Activated CD8-positive, alpha-beta memory T cell treated with anti-CD3 and anti-CD28 coated beads, Interleukin-2, amount 50 U/mL, for 1 hour (primary cell): Measurements from ENCODE around the gene JSRP1.

Source experiments
- DNase-seq: peaks from one replicate; pipeline ENCODE4 v3.0.0-alpha.2; 2020; ENCODE audit errors: extremely low read depth

The JSRP1 gene

GRCh38 chr19:2255982-2256685, at the start of gene JSRP1:
TSS of gene JSRP1 (minus strand) at chr19:2256417. CDS start at chr19:2255314, 1,103 bp downstream.
- DNase-seq: no peak

GRCh38 chr19:2305452-2306280, 49.4 kb upstream of the JSRP1 start:
- DNase-seq: no peak

GRCh38 chr19:2303211-2303798, 47.1 kb upstream of the JSRP1 start:
- DNase-seq: no peak

DNA sequence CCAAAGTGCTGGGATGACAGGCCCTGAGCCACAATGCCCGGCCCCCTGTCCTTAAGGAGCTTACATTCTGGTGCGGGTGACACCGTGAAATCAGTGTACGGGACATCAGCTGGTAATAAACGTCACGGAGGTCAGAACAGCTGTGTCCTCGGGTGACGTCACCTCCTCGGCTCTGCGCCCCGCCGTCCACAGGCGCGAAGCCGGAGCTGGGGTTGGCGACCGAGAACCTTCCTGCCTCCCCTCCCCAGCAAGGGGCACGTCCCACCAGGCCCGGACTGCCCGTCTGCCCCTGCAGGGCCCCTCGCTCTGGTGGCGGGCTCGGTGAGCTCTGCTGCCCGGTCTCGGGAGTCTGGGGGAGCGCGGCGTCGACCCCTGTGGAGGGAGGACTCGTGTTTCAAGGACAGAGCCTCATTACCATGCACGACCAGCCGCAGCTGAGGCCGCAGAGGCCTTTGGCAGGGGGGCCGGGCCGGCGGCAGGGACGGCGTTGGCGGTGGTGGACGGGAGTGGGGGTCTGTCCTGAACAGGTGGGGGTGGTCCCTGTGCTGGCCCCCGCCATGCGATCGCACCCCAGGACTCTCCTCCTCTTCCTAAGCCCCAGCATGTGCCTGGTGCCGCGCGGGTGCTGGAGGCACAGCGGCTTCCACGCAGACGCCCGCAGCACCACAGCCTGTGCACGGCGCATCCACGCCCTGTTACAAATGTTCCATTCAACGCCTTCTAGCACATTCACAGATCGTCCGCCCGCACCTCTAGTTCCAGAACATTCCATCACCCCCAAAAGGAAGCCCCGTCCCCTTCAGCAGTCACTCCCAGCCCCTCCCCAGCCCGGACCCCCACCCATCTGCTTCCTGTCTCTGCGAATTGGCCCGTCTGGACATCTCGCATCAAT, 46.3 kb upstream of the JSRP1 start:
- no peak for DNase-seq

DNA sequence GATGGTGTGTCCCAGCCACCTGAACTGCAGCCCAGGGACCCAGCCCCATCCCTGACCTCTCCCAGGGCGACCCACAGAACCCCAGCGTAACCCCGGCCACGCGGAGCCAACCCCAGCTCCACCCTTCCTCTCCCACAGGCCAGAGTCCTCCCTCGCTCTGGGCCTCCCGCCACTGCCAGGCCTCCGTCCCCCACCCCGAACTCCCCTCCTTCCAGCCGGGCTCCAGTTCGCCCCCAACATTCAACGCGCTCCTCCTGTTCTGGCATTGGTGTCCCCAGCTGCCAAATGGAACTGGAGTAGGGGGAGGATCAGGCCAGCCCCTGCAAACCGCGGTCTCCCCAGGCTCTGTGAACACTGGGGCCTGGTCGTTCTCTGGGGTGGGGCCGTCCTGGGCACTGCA, 44.3 kb upstream of the JSRP1 start:
- no peak for DNase-seq

DNA sequence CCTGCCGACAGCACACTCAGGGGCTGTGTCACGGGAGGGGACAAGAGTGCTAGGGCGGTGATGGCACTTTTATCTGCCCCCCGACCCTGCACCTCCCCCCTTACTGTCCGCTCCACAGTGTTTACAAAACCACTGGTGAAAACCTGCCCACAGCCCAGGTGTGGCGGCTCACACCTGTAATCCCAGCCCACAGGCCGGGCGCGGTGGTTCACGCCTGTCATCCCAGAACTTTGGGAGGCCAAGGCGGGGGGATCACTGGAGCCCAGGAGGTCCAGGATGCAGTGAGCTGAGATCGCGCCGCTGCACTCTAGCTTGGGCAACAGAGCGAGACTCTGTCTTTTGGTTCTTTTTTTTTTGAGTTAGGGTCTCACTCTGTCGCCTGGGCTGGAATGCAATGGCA, 39.9 kb upstream of the JSRP1 start:
- no peak for DNase-seq

DNA sequence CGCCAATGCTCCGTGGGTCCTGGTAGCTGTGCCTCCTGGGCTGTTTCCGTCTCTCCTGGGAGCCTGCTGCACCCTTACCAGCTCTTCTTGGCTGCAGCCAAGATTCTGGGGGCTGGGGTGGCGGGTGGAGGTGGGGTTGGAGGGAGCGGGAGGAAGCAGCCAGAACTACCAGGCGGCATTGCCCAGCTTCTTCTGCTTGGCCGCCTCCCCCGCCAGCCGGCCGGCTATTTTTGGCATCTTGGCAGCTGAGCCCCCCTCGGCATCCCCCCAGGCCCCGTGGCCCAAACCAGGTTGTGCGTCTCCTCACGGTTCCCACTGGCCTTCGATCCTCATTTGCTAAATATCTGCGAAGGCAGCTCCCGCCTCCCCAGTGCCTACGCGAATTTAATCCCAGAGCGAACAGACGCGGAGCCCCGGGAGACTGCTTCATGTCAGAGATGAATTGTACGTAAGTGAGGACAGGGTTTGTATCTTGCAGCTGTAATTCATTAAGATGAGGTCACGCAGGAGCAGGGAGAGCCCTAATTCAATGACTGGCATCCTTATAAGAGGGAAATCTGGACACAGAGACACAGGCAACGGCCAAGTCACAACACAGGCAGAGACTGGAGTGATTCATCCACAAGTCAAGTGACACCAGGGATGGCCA, 38.6 kb upstream of the JSRP1 start:
- no peak for DNase-seq

DNA sequence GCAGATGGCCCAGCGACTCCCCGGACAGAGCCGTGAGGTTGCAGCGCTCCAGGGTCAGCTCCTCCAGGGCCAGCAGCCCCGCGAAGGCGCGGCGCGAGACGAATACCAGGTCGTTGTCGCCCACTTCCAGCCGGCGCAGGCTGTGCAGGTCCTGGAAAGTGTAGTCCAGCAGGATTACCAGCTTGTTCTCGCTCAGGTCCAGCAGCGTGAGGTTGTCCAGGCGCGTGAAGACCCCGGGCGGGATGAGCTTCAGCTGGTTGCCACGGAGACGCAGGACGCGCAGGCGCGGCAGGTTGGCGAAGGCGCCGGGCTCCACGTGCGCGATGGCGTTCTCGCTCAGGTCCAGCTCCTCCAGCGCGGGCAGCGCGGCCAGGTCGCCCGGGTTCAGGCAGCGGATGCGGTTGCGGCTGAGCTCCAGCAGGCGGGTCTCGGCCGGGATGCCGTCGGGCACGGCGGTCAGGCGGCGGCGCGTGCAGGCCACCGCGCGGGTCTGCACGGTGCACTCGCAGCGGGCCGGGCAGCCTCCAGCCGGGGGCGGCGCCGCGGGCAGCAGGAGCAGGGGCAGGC, 35.1 kb upstream of the JSRP1 start:
- DNase-seq: no peak

- DNase-seq: no peak
Observed at GRCh38 chr19:2290441-2291184, 34.4 kb upstream of the JSRP1 start.

DNA sequence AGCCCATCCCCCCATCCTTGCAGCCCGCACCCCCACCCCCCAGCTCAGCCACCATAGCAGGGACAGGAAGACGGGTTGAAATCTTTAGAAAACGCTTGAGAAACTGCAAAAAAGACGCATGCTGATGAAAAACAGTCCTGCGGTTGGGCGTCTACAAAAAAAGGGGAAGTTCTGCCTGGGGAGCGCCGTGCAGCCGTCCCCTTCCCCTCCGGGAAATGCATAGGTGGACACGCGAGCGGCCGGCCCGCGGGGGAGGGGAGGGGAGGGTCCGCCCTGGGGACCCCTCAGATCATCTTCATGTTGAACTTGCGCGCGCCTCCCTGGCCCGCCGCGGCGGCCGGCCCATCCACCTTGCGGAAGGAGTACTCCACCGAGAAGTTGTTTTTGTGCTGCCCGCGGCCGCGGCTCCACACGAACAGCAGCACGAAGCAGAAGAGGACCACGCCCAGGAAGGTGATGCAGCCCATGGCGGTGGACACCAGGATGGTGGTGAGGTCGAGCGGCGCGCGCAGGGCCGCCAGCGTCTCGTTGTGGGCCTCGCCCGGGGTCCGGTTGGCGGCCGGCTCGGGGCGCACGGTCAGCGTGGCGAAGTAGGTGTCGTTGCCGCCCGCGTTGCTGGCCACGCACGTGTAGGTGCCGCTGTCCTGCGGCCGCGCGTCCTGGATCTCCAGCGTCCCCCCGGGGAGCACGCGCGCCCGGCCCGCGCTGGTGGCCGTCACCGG, 33.7 kb upstream of the JSRP1 start:
- DNase-seq: no peak

- DNase-seq: no peak
Observed at GRCh38 chr19:2288818-2289713, 32.8 kb upstream of the JSRP1 start.

- DNase-seq: no peak
Observed at GRCh38 chr19:2288338-2288817, 32.2 kb upstream of the JSRP1 start.

DNA sequence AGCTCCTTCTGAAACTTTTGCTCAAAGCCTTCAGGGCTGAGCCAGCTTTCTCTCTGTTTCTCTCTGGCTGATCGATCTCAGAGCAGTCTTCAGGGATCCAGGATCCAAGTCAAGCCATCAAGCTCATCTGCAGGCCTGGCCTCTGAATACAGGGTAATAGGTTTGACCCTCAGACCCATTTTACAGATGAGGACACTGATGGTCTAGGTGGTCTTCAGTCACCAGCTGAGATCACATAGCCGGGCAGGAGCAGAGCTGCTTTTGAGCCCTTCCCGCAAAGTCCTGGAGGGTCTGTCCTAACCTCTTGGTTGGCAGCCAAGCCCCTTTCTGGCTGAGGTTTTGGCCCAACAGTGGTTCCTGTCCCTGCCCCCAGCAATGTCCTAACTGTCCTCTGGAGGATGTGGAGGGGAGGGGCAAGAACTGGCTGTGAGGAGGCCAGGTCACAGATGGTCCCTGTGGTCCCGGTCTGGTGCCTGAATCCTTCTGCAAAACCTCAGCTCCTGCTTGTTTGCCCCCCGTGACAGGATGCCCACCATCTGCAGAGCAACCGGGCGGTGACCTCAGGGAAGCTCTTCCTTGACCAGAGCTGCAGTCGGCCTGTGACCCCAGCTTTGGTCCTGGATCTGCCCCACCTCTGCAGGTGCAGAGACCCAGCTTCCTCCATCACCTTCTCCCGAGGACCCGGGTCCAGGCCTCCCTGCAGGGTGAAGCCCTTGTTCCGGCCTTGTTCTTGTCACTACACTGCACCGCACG, 31.5 kb upstream of the JSRP1 start:
- no peak for DNase-seq

DNA sequence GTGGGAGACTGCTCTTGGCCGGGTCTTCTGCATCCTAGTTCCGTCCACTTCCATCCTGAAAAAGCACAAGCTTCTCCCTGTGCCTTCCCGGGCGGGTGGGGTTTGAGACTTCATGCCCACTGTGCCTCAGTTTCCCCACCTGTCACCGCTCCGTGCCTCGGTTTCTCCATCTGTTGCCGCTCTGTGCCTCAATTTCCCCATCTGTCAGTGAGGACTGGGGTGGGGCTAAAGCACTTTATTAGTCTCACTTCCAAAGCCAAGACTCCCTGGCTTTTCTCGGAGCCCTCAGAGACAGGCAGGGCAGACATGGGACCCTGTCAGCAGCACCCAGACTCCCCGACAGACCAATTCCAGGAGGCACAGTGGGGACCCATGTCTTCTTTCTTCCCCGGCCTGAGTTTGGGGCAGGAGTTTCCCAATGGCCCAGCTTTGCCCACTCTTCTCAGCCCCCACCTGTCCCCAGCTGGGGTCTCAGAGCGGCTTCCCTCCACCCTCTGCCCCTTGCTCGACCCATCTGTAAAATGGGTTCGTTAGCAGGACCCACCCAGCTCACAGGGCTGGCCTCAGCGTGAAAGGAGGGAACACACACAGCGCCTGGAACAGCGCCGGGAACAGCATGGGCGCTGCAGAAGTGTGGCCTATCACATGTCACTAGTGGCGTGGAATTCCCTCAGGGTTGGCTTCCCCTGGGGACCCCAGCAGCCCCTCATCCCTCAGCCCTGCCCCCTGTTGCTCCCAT, 30.4 kb upstream of the JSRP1 start:
- DNase-seq: no peak

DNA sequence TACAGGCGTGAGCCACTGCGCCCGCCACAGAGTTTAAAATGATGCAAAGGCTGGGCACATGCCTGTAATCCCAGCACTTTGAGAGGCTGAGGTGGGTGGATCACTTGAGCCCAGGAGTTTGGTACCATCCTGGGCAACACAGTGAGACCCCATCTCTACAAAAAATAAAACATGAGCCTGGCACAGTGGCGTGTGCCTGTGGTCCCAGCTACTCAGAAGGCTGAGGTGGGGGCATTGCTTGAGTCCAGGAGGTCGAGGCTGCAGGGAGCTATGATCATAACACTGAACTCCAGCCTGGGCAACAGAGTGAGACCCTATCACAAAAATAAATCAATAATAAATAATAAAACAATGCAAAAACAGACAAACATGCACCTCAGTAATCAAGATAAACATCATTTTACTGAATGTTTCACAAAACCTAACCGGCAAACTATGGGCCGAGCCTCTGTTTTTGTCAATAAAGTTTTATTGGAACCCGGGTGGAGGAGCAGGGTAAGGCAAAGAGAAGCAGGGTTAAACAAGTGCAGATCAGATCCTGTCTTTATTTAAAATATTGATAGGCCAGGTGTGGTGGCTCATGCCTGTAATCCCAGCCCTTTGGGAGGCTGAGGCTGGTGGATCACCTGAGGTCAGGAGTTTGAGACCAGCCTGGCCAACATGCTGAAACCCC, 27.8 kb upstream of the JSRP1 start:
- DNase-seq: no peak

DNA sequence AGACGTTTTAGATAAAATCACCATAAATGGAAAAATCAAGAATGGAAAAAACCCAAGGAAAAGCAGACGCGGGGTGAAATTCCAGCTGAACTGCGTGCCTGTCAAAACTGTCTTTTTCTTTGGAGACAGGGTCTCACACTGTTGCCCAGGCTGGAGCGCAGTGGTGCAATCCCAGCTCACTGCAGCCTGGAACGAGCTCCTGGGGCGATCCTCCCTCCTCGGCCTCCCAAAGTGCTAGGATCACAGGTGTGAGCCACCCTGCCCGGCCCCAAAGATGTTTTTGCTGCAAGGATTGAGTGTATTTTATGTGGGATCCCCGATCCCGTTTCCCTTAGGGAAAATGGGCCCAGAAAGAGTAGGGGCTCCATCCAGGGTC, 26.6 kb upstream of the JSRP1 start:
- no peak for DNase-seq
